ENCODE data around the gene DCANP1. TPM values are rescaled to one million over a fixed set of nuclear protein-coding genes. Genes with fewer than 3 reads are reported as not detected.
A peak's percentile ranks its signal among the peaks of the same experiment; 100 is the strongest.

The DCANP1 gene
- total and polyA plus RNA-seq, 2 of the 13 experiments (the other 11 are each of a cell fraction or from before 2014, with no cell fraction given) = not detected

- TF ChIP-seq ZNF33B (CRISPR knock-in tag; IDR thresholded peaks at IDR 0.05) = 0 out of 2 replicates have a peak, but pooled peaks have one; percentile 37
- peak; percentile 24 for TF ChIP-seq ZFP36 (IDR thresholded peaks at IDR 0.05; ENCODE audit: borderline replicate concordance, low read depth, low read length, partially characterized antibody)
- TF ChIP-seq ZNF567 (CRISPR knock-in tag; IDR thresholded peaks at IDR 0.05; ENCODE audit: borderline replicate concordance) = no peak
- no peak for TF ChIP-seq NR0B2 (CRISPR knock-in tag; IDR thresholded peaks at IDR 0.05)
- TF ChIP-seq ZNF234 (CRISPR knock-in tag; conservative IDR thresholded peaks at IDR 0.05) = no peak
- peak; percentile 96 for TF ChIP-seq CTCF (CRISPR knock-in tag; IDR thresholded peaks at IDR 0.05)
- TF ChIP-seq MEF2D (CRISPR knock-in tag; IDR thresholded peaks at IDR 0.05) = no peak
- 0 out of 2 replicates have a peak, but pooled peaks have one; percentile 56 for TF ChIP-seq ZNF280B (CRISPR knock-in tag; IDR thresholded peaks at IDR 0.05; ENCODE audit: borderline replicate concordance)
- no peak for TF ChIP-seq ZNF784 (CRISPR knock-in tag; IDR thresholded peaks at IDR 0.05; ENCODE audit: borderline replicate concordance)
- TF ChIP-seq KLF11 (CRISPR knock-in tag; IDR thresholded peaks at IDR 0.05) = 0 out of 2 replicates have a peak, but pooled peaks have one; percentile 42
- no peak for TF ChIP-seq SSRP1 (CRISPR knock-in tag; IDR thresholded peaks at IDR 0.05)
- no peak for TF ChIP-seq MIXL1 (CRISPR knock-in tag; IDR thresholded peaks at IDR 0.05)
- no peak for TF ChIP-seq SNAPC4 (CRISPR knock-in tag; IDR thresholded peaks at IDR 0.05)
Observed at GRCh38 chr5:135466178-135467050, 19.3 kb upstream of the DCANP1 start (continued).

All from HepG2 (cell line).